HG02870 (cell line): ENCODE results near the gene TEX261.

Source experiments
- ATAC-seq: cut with Tn5 transposase; IDR thresholded peaks from one replicate; pipeline ENCODE4 v1.9.1; 2021; ENCODE audit warnings: mild to moderate bottlenecking, moderate library complexity; ENCODE audit not compliant: unreplicated experiment

The TEX261 gene

GRCh38 chr2:70937866-70938585 is 56.6 kb downstream of the TEX261 start:
- no peak for ATAC-seq

GRCh38 chr2:70936979-70937811 is 57.5 kb downstream of the TEX261 start:
- no peak for ATAC-seq

GRCh38 chr2:70936165-70936978 is 58.3 kb downstream of the TEX261 start:
- no peak for ATAC-seq
